GM12878 (cell line): ENCODE measurements around the gene STK10. TPM values are rescaled to one million over a fixed set of nuclear protein-coding genes. Genes with fewer than 3 reads are reported as not detected.
A peak's percentile ranks its signal among the peaks of the same experiment; 100 is the strongest.

ENCODE experiments used
- CREB1 ChIP-seq: IDR thresholded peaks from 2 replicates; pipeline ENCODE4 v1.6.1; 2012; ENCODE audit warnings: low read depth, mild to moderate bottlenecking, inconsistent platforms
- GABPA ChIP-seq: IDR thresholded peaks from 2 replicates; pipeline ENCODE4 v1.6.1; 2014; ENCODE audit warnings: antibody characterized with exemption, low read depth, mild to moderate bottlenecking, inconsistent platforms
- GATAD2B ChIP-seq: fragments of 450-650 bp; conservative IDR thresholded peaks from 2 replicates; pipeline ENCODE4 v1.6.1; 2017; ENCODE audit warnings: low read depth, mild to moderate bottlenecking, moderate library complexity
- IRF3 ChIP-seq: fragments of 450-650 bp; IDR thresholded peaks from 2 replicates; pipeline ENCODE4 v1.6.1; 2014; ENCODE audit warnings: mild to moderate bottlenecking
- JUND ChIP-seq: IDR thresholded peaks from 2 replicates; pipeline ENCODE4 v1.6.1; 2012; ENCODE audit warnings: low read depth, mild to moderate bottlenecking, low read length, improper control_type of control experiment, moderate library complexity
- KAT2A ChIP-seq: conservative IDR thresholded peaks from 2 replicates; pipeline ENCODE4 v1.6.1; 2011; ENCODE audit warnings: low read depth, low read length; ENCODE audit not compliant: control insufficient read depth
- MEF2A ChIP-seq: IDR thresholded peaks from 2 replicates; pipeline ENCODE4 v1.6.1; 2011; ENCODE audit warnings: low read depth, mild to moderate bottlenecking, low read length, moderate library complexity; ENCODE audit not compliant: insufficient read depth
- MEF2B ChIP-seq: fragments of 450-650 bp; IDR thresholded peaks from 2 replicates; pipeline ENCODE4 v1.6.1; 2018; ENCODE audit warnings: mild to moderate bottlenecking, moderate library complexity; ENCODE audit not compliant: partially characterized antibody, poor library complexity, severe bottlenecking
- MXI1 ChIP-seq: fragments of 150-350 bp; IDR thresholded peaks from 2 replicates; pipeline ENCODE4 v1.6.1; 2011; ENCODE audit warnings: low read depth, mild to moderate bottlenecking, inconsistent platforms, low read length, improper control_type of control experiment
- NFIC ChIP-seq: IDR thresholded peaks from 2 replicates; pipeline ENCODE4 v1.6.1; 2012; ENCODE audit warnings: low read depth, mild to moderate bottlenecking, inconsistent platforms, low read length, moderate library complexity
- RAD21 ChIP-seq: IDR thresholded peaks from 2 replicates; pipeline ENCODE4 v1.6.1; 2011; ENCODE audit warnings: mild to moderate bottlenecking, low read depth, low read length, moderate library complexity; ENCODE audit not compliant: insufficient read depth
- RB1 ChIP-seq: fragments of 450-650 bp; formaldehyde crosslinking; IDR thresholded peaks from 2 replicates; pipeline ENCODE4 v1.6.1; 2017; ENCODE audit warnings: mild to moderate bottlenecking, borderline replicate concordance
- SREBF2 ChIP-seq: IDR thresholded peaks from 2 replicates; pipeline ENCODE4 v1.6.1; 2012; ENCODE audit warnings: mild to moderate bottlenecking, low read length
- SRF ChIP-seq, 2 experiments: IDR thresholded peaks; 2 replicates each; pipeline ENCODE4 v1.6.1; 2011; ENCODE audit warnings: low read depth in 2 of 2, low read length in 2 of 2, mild to moderate bottlenecking in 1 of 2, moderate library complexity in 1 of 2
- STAT1 ChIP-seq: fragments of 450-650 bp; conservative IDR thresholded peaks from 2 replicates; pipeline ENCODE4 v1.6.1; 2014; ENCODE audit warnings: antibody characterized with exemption, mild to moderate bottlenecking
- STAT3 ChIP-seq: IDR thresholded peaks from 2 replicates; pipeline ENCODE4 v1.6.1; 2011; ENCODE audit warnings: low read depth, low read length, improper control_type of control experiment
- TCF12 ChIP-seq: IDR thresholded peaks from 2 replicates; pipeline ENCODE4 v1.6.1; 2011; ENCODE audit warnings: low read depth, mild to moderate bottlenecking, low read length
- USF1 ChIP-seq: IDR thresholded peaks from 2 replicates; pipeline ENCODE4 v1.6.1; 2011; ENCODE audit warnings: borderline replicate concordance, low read depth, mild to moderate bottlenecking, moderate library complexity, mixed read lengths, low read length; ENCODE audit not compliant: insufficient read depth; ENCODE audit errors: extremely low read length
- polyA plus RNA-seq, 11 experiments: library from polyadenylated mRNA; depleted of rRNA in 4 of 11; unstranded in 6 of 11; stranded (reverse) in 5 of 11; fragments of >200 nt; fragmentation: Nextera tagmentation in 4 of 11; fragmentation: Illumina TruSeq in 1 of 11; extraction: Ambion mirVana in 4 of 11; extraction: Trizol in 1 of 11; gene quantifications; 1 replicate in 1 of 11; 2 replicates in 10 of 11; pipeline versions ENCODE4 v1.2.1 to v1.2.3, GENCODE V29; 2011 to 2016; ENCODE audit warnings: inconsistent platforms in 2 of 11, missing spikeins in 2 of 11, low read depth in 1 of 11
- total RNA-seq, 4 experiments: library from RNA; depleted of rRNA in 3 of 4; stranded (reverse); fragments of >200 nt in 3 of 4; fragmentation: Illumina TruSeq in 1 of 4; extraction: Trizol in 1 of 4; gene quantifications; 2 replicates each; pipeline versions ENCODE4 v1.2.1 to v1.2.3, GENCODE V29; 2013 to 2021
- TF ChIP-seq, protein P1 (sequence below): fragments of 450-650 bp; IDR thresholded peaks from 2 replicates; pipeline ENCODE4 v1.6.1; 2017; ENCODE audit warnings: mild to moderate bottlenecking, moderate library complexity
- TF ChIP-seq, protein P2 (sequence below): fragments of 450-650 bp; IDR thresholded peaks from 2 replicates; pipeline ENCODE4 v1.6.1; 2016; ENCODE audit warnings: mild to moderate bottlenecking
- TF ChIP-seq, protein P3 (sequence below): IDR thresholded peaks from 2 replicates; pipeline ENCODE4 v1.6.1; 2012; ENCODE audit warnings: low read depth, low read length, improper control_type of control experiment

The STK10 gene
- total and polyA plus RNA-seq, 10 of the 15 experiments (the other 5 are each of a cell fraction or from before 2014, with no cell fraction given): 14.2 to 96.4 (median 50.6) TPM

- TF ChIP-seq, protein P1, sequence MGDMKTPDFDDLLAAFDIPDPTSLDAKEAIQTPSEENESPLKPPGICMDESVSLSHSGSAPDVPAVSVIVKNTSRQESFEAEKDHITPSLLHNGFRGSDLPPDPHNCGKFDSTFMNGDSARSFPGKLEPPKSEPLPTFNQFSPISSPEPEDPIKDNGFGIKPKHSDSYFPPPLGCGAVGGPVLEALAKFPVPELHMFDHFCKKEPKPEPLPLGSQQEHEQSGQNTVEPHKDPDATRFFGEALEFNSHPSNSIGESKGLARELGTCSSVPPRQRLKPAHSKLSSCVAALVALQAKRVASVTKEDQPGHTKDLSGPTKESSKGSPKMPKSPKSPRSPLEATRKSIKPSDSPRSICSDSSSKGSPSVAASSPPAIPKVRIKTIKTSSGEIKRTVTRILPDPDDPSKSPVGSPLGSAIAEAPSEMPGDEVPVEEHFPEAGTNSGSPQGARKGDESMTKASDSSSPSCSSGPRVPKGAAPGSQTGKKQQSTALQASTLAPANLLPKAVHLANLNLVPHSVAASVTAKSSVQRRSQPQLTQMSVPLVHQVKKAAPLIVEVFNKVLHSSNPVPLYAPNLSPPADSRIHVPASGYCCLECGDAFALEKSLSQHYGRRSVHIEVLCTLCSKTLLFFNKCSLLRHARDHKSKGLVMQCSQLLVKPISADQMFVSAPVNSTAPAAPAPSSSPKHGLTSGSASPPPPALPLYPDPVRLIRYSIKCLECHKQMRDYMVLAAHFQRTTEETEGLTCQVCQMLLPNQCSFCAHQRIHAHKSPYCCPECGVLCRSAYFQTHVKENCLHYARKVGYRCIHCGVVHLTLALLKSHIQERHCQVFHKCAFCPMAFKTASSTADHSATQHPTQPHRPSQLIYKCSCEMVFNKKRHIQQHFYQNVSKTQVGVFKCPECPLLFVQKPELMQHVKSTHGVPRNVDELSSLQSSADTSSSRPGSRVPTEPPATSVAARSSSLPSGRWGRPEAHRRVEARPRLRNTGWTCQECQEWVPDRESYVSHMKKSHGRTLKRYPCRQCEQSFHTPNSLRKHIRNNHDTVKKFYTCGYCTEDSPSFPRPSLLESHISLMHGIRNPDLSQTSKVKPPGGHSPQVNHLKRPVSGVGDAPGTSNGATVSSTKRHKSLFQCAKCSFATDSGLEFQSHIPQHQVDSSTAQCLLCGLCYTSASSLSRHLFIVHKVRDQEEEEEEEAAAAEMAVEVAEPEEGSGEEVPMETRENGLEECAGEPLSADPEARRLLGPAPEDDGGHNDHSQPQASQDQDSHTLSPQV: no peak
- TF ChIP-seq, protein P2, sequence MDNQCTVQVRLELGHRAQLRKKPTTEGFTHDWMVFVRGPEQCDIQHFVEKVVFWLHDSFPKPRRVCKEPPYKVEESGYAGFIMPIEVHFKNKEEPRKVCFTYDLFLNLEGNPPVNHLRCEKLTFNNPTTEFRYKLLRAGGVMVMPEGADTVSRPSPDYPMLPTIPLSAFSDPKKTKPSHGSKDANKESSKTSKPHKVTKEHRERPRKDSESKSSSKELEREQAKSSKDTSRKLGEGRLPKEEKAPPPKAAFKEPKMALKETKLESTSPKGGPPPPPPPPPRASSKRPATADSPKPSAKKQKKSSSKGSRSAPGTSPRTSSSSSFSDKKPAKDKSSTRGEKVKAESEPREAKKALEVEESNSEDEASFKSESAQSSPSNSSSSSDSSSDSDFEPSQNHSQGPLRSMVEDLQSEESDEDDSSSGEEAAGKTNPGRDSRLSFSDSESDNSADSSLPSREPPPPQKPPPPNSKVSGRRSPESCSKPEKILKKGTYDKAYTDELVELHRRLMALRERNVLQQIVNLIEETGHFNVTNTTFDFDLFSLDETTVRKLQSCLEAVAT: no peak
- TF ChIP-seq SREBF2 (no peak), RB1 (no peak), USF1 (no peak), NFIC (no peak), MEF2B (peak; percentile 20), SRF (IDR thresholded peaks at IDR 0.05; ENCODE audit: low read depth in 2 of 2, low read length in 2 of 2) (no peak), CREB1 (0 out of 2 replicates have a peak, but pooled peaks have one; percentile 12), TCF12 (no peak), MEF2A (no peak), GATAD2B (no peak), STAT1 (no peak), JUND (no peak), RAD21 (no peak), STAT3 (no peak), GABPA (no peak), KAT2A (no peak), IRF3 (no peak), MXI1 (no peak)
- TF ChIP-seq, protein P3, sequence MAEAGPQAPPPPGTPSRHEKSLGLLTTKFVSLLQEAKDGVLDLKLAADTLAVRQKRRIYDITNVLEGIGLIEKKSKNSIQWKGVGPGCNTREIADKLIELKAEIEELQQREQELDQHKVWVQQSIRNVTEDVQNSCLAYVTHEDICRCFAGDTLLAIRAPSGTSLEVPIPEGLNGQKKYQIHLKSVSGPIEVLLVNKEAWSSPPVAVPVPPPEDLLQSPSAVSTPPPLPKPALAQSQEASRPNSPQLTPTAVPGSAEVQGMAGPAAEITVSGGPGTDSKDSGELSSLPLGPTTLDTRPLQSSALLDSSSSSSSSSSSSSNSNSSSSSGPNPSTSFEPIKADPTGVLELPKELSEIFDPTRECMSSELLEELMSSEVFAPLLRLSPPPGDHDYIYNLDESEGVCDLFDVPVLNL: no peak
These were observed 183.2 kb downstream of the STK10 start (continued) for GRCh38 chr5:172004824-172005237.
